Activated CD4-positive, alpha-beta memory T cell treated with anti-CD3 and anti-CD28 coated beads for 36 hours (primary cell): ENCODE data around the gene RASL10B. TPM values are rescaled to one million over a fixed set of nuclear protein-coding genes. Genes with fewer than 3 reads are reported as not detected.

Source experiments
- CTCF ChIA-PET: fragments of 350-600 bp; sonication (Branson Sonifier 250); formaldehyde crosslinking; loops from one replicate; lab custom pipeline; 2021; ENCODE audit warnings: antibody characterized with exemption, inconsistent platforms; lab: Charles Lee
- POLR2A ChIA-PET: fragments of 350-600 bp; sonication (Branson Sonifier 250); formaldehyde crosslinking; loops from one replicate; lab custom pipeline; 2021; ENCODE audit warnings: antibody characterized with exemption; lab: Charles Lee
- DNase-seq: peaks from one replicate; pipeline ENCODE4 v3.0.0-alpha.2; 2020
- H3K27ac Mint-ChIP-seq: one replicate; pipeline ENCODE4 v1.8.0; 2021; ENCODE audit warnings: mixed read lengths
- H3K27me3 Mint-ChIP-seq: one replicate; pipeline ENCODE4 v1.8.0; 2021; ENCODE audit warnings: mixed read lengths
- H3K36me3 Mint-ChIP-seq: one replicate; pipeline ENCODE4 v1.8.0; 2021; ENCODE audit warnings: mixed read lengths
- H3K4me1 Mint-ChIP-seq: one replicate; pipeline ENCODE4 v1.8.0; 2021; ENCODE audit warnings: low read depth, mixed read lengths
- H3K4me3 Mint-ChIP-seq: one replicate; pipeline ENCODE4 v1.8.0; 2021; ENCODE audit warnings: mild to moderate bottlenecking, mixed read lengths
- H3K9me3 Mint-ChIP-seq: one replicate; pipeline ENCODE4 v1.8.0; 2021; ENCODE audit warnings: mixed read lengths
- intact Hi-C: fragments of 100-400 bp; cut with micrococcal nuclease; formaldehyde crosslinking; loops from one replicate; pipeline ENCODE4 v1.15.1; 2023
- total RNA-seq, 2 experiments: library from RNA; stranded (reverse); gene quantifications; one replicate each; pipeline ENCODE4 v1.2.3, GENCODE V29; 2021

Gene RASL10B
- total RNA-seq, 2 experiments from 2014 or later, result 0.26 to 0.73 TPM

- ChIA-PET CTCF (interaction anchor here (1.0 to 2.0 kb wide), 4 partner anchors 13 to 111 kb away, joined by 3 to 4 read pairs (median 4); no protein-coding TSS in a partner anchor), POLR2A (no interaction called here)
- Mint-ChIP-seq H3K27me3 (no peaks in the 10 kb centered on the region), H3K27ac (no peak overlapping the region), H3K4me1 (no peaks in the 10 kb centered on the region), H3K9me3 (no peaks in the 10 kb centered on the region), H3K4me3 (no peak overlapping the region), H3K36me3 (peaks cover 46% of the 10 kb centered on the region)
- DNase-seq, result no peak
- intact Hi-C loops, result no loop called here
These were observed 7.7 kb upstream of the RASL10B start for GRCh38 chr17:35723735-35724134.

GRCh38 chr17:35725058-35725457 is 6.4 kb upstream of the RASL10B start:
- ChIA-PET POLR2A (no interaction called here), CTCF (no interaction called here)
- H3K4me3 Mint-ChIP-seq, result no peak overlapping the region

GRCh38 chr17:35725802-35726126 is 5.7 kb upstream of the RASL10B start:
- peaks cover 5% of the 10 kb centered on the region for H3K4me1 Mint-ChIP-seq
- no peaks in the 10 kb centered on the region for H3K27me3 Mint-ChIP-seq
- H3K9me3 Mint-ChIP-seq, result no peaks in the 10 kb centered on the region
- CTCF ChIA-PET, result interaction anchor here (2.1 kb wide), 1 partner anchor 23 kb away, joined by 12 read pairs; no protein-coding TSS in a partner anchor
- no peak for DNase-seq
- H3K27ac Mint-ChIP-seq, result no peak overlapping the region
- POLR2A ChIA-PET, result no interaction called here
- no peak overlapping the region for H3K4me3 Mint-ChIP-seq
- H3K36me3 Mint-ChIP-seq, result peaks cover 38% of the 10 kb centered on the region
- intact Hi-C loops, result no loop called here

More at GRCh38 chr17:35725058-35725457, 6.4 kb upstream of the RASL10B start:
- no peaks in the 10 kb centered on the region for H3K9me3 Mint-ChIP-seq
- H3K27ac Mint-ChIP-seq, result no peak overlapping the region
- DNase-seq, result no peak
- no peaks in the 10 kb centered on the region for H3K4me1 Mint-ChIP-seq
- intact Hi-C loops, result no loop called here
- H3K27me3 Mint-ChIP-seq, result no peaks in the 10 kb centered on the region
- peaks cover 41% of the 10 kb centered on the region for H3K36me3 Mint-ChIP-seq

GRCh38 chr17:35726127-35726952 is 5.1 kb upstream of the RASL10B start:
- CTCF ChIA-PET, result interaction anchor here (0.6 to 2.1 kb wide), 2 partner anchors 22 to 73 kb away, joined by 3 to 12 read pairs; no protein-coding TSS in a partner anchor
- H3K27ac Mint-ChIP-seq, result no peak overlapping the region
- intact Hi-C loops, result no loop called here
- POLR2A ChIA-PET, result no interaction called here
- H3K4me1 Mint-ChIP-seq, result peaks cover 10% of the 10 kb centered on the region
- no peaks in the 10 kb centered on the region for H3K27me3 Mint-ChIP-seq
- H3K9me3 Mint-ChIP-seq, result no peaks in the 10 kb centered on the region
- peaks cover 36% of the 10 kb centered on the region for H3K36me3 Mint-ChIP-seq
- no peak overlapping the region for H3K4me3 Mint-ChIP-seq
- DNase-seq, result no peak

- H3K4me1 Mint-ChIP-seq, result peaks cover 10% of the 10 kb centered on the region
- H3K9me3 Mint-ChIP-seq, result no peaks in the 10 kb centered on the region
- DNase-seq, result no peak
- no peaks in the 10 kb centered on the region for H3K27me3 Mint-ChIP-seq
- no peak overlapping the region for H3K4me3 Mint-ChIP-seq
- ChIA-PET CTCF (interaction anchor here (0.6 to 2.1 kb wide), 3 partner anchors 21 to 113 kb away, joined by 3 to 12 read pairs (median 3); no protein-coding TSS in a partner anchor), POLR2A (interaction anchor here (1.2 kb wide), 1 partner anchor 17 kb away, joined by 3 read pairs; no protein-coding TSS in a partner anchor)
- intact Hi-C loops, result no loop called here
- H3K27ac Mint-ChIP-seq, result no peak overlapping the region
- H3K36me3 Mint-ChIP-seq, result peaks cover 34% of the 10 kb centered on the region
These were observed 4.4 kb upstream of the RASL10B start for GRCh38 chr17:35726953-35727460.

GRCh38 chr17:35727635-35728034 is 3.8 kb upstream of the RASL10B start:
- no peaks in the 10 kb centered on the region for H3K27me3 Mint-ChIP-seq
- H3K4me1 Mint-ChIP-seq, result peaks cover 10% of the 10 kb centered on the region
- no peak overlapping the region for H3K4me3 Mint-ChIP-seq
- H3K9me3 Mint-ChIP-seq, result no peaks in the 10 kb centered on the region
- H3K36me3 Mint-ChIP-seq, result peaks cover 31% of the 10 kb centered on the region
- CTCF ChIA-PET, result interaction anchor here (1.1 to 2.1 kb wide), 2 partner anchors 21 to 114 kb away, joined by 3 to 12 read pairs; no protein-coding TSS in a partner anchor
- no peak for DNase-seq
- intact Hi-C loops, result no loop called here
- POLR2A ChIA-PET, result interaction anchor here (1.2 kb wide), 1 partner anchor 16 kb away, joined by 3 read pairs; no protein-coding TSS in a partner anchor
- no peak overlapping the region for H3K27ac Mint-ChIP-seq

GRCh38 chr17:35728551-35728950 is 2.9 kb upstream of the RASL10B start:
- POLR2A ChIA-PET, result no interaction called here
- DNase-seq, result no peak
- CTCF ChIA-PET, result interaction anchor here (1.8 kb wide), 1 partner anchor 19 kb away, joined by 9 read pairs; no protein-coding TSS in a partner anchor
- peaks cover 24% of the 10 kb centered on the region for H3K36me3 Mint-ChIP-seq
- H3K9me3 Mint-ChIP-seq, result no peaks in the 10 kb centered on the region
- no peak overlapping the region for H3K27ac Mint-ChIP-seq
- H3K4me3 Mint-ChIP-seq, result no peak overlapping the region
- peaks cover 10% of the 10 kb centered on the region for H3K4me1 Mint-ChIP-seq
- intact Hi-C loops, result no loop called here
- H3K27me3 Mint-ChIP-seq, result no peaks in the 10 kb centered on the region

- H3K4me1 Mint-ChIP-seq, result peaks cover 10% of the 10 kb centered on the region
- ChIA-PET CTCF (interaction anchor here (1.8 to 4.2 kb wide), 2 partner anchors 18 to 35 kb away, joined by 9 to 24 read pairs; no protein-coding TSS in a partner anchor), POLR2A (interaction anchor here (0.7 kb wide), 1 partner anchor 13 kb away, joined by 3 read pairs; no protein-coding TSS in a partner anchor)
- intact Hi-C loops, result no loop called here
- no peak for DNase-seq
- no peaks in the 10 kb centered on the region for H3K27me3 Mint-ChIP-seq
- H3K27ac Mint-ChIP-seq, result no peak overlapping the region
- H3K36me3 Mint-ChIP-seq, result peaks cover 16% of the 10 kb centered on the region
- no peaks in the 10 kb centered on the region for H3K9me3 Mint-ChIP-seq
- H3K4me3 Mint-ChIP-seq, result no peak overlapping the region
These were observed 2.0 kb upstream of the RASL10B start for GRCh38 chr17:35729405-35729833.

- peaks cover 6% of the 10 kb centered on the region for H3K36me3 Mint-ChIP-seq
- DNase-seq, result no peak
- H3K4me1 Mint-ChIP-seq, result peaks cover 10% of the 10 kb centered on the region
- CTCF ChIA-PET, result interaction anchor here (0.6 to 4.2 kb wide), 4 partner anchors 17 to 117 kb away, joined by 3 to 24 read pairs (median 4); partner anchors contain the start of gene TAF15
- H3K9me3 Mint-ChIP-seq, result no peaks in the 10 kb centered on the region
- POLR2A ChIA-PET, result interaction anchor here (0.8 kb wide), 1 partner anchor 705 kb away, joined by 3 read pairs; no protein-coding TSS in a partner anchor
- no peak overlapping the region for H3K4me3 Mint-ChIP-seq
- no peak overlapping the region for H3K27ac Mint-ChIP-seq
- no peaks in the 10 kb centered on the region for H3K27me3 Mint-ChIP-seq
- intact Hi-C loops, result no loop called here
These were observed 936 bp upstream of the RASL10B start for GRCh38 chr17:35730400-35731005.

- peaks cover 10% of the 10 kb centered on the region for H3K4me1 Mint-ChIP-seq
- no peak for DNase-seq
- CTCF ChIA-PET, result interaction anchor here (0.6 to 4.2 kb wide), 5 partner anchors 15 to 119 kb away, joined by 3 to 24 read pairs (median 4); partner anchors contain the start of gene TAF15
- H3K36me3 Mint-ChIP-seq, result peaks cover 1% of the 10 kb centered on the region
- intact Hi-C loops, result no loop called here
- no peaks in the 10 kb centered on the region for H3K27me3 Mint-ChIP-seq
- peak overlapping the region; percentile 52 for H3K4me3 Mint-ChIP-seq
- POLR2A ChIA-PET, result interaction anchor here (0.6 to 1.3 kb wide), 2 partner anchors 14 to 146 kb away, joined by 3 read pairs; no protein-coding TSS in a partner anchor
- no peaks in the 10 kb centered on the region for H3K9me3 Mint-ChIP-seq
- no peak overlapping the region for H3K27ac Mint-ChIP-seq
These were observed 722 bp downstream of the RASL10B start for GRCh38 chr17:35731917-35732805.

GRCh38 chr17:35732806-35733136 is 1.3 kb downstream of the RASL10B start:
- no peaks in the 10 kb centered on the region for H3K9me3 Mint-ChIP-seq
- no peaks in the 10 kb centered on the region for H3K27me3 Mint-ChIP-seq
- ChIA-PET POLR2A (interaction anchor here (0.6 kb wide), 1 partner anchor 14 kb away, joined by 3 read pairs; no protein-coding TSS in a partner anchor), CTCF (interaction anchor here (4.2 kb wide), 1 partner anchor 32 kb away, joined by 24 read pairs; no protein-coding TSS in a partner anchor)
- intact Hi-C loops, result no loop called here
- DNase-seq, result no peak
- H3K27ac Mint-ChIP-seq, result no peak overlapping the region
- peaks cover 10% of the 10 kb centered on the region for H3K4me1 Mint-ChIP-seq
- H3K4me3 Mint-ChIP-seq, result peak overlapping the region; percentile 21
- no peaks in the 10 kb centered on the region for H3K36me3 Mint-ChIP-seq
